Measurements from ENCODE around the gene GDF3.
"Not testable (repeated sequence)": the region's sequence is repeated elsewhere in the genome, so short reads cannot be mapped to it uniquely, and the experiment has no call there.

GDF3 gene

GRCh38 chr12:7646178-7646475, 49.4 kb downstream of the GDF3 start:
- H3K4me3 ChIP-seq (ENCODE audit: low read depth, low read length) = no peak overlapping the region
- no peak for DNase-seq (ENCODE audit: low read depth)
- TF ChIP-seq CTCF (IDR thresholded peaks at IDR 0.05; ENCODE audit: control insufficient read depth, extremely low read depth, insufficient read depth) = no peak

- peak; percentile 64 for TF ChIP-seq CTCF (IDR thresholded peaks at IDR 0.05; ENCODE audit: control insufficient read depth, extremely low read depth, insufficient read depth)
- H3K4me3 ChIP-seq (ENCODE audit: low read depth, low read length) = no peak overlapping the region
- DNase-seq (ENCODE audit: low read depth) = no peak
These were observed 50.0 kb downstream of the GDF3 start for GRCh38 chr12:7645395-7646177.

- no peak for DNase-seq (ENCODE audit: low read depth)
- no peak overlapping the region for H3K4me3 ChIP-seq (ENCODE audit: low read depth, low read length)
- peak; percentile 74 for TF ChIP-seq CTCF (IDR thresholded peaks at IDR 0.05; ENCODE audit: control insufficient read depth, extremely low read depth, insufficient read depth)
These were observed 52.7 kb downstream of the GDF3 start for GRCh38 chr12:7642876-7643309.

- no peak for TF ChIP-seq CTCF (IDR thresholded peaks at IDR 0.05; ENCODE audit: control insufficient read depth, extremely low read depth, insufficient read depth)
- no peak overlapping the region for H3K4me3 ChIP-seq (ENCODE audit: low read depth, low read length)
- DNase-seq (ENCODE audit: low read depth) = no peak
These were observed 53.3 kb downstream of the GDF3 start for GRCh38 chr12:7642287-7642686.

- DNase-seq (ENCODE audit: low read depth); H3K4me3 ChIP-seq (ENCODE audit: low read depth, low read length): not testable (repeated sequence)
These were observed 55.2 kb downstream of the GDF3 start for GRCh38 chr12:7640123-7640995.

Measured in LNCaP clone FGC (cell line).